Stimulated activated CD4-positive, alpha-beta T cell treated with anti-CD3 and anti-CD28 coated beads, TNF-alpha, amount 100 ng/mL, for 48 hours (primary cell): ENCODE measurements around the gene ZNF182.
A peak's percentile ranks its signal among the peaks of the same experiment; 100 is the strongest.
"Not testable (repeated sequence)": the region's sequence is repeated elsewhere in the genome, so short reads cannot be mapped to it uniquely, and the experiment has no call there.

Experiments used
- DNase-seq, 3 donors: peaks; one replicate each; pipeline ENCODE4 v3.0.0-alpha.2; 2020; ENCODE audit warnings: low read depth in 3 of 3

ZNF182 gene

DNA sequence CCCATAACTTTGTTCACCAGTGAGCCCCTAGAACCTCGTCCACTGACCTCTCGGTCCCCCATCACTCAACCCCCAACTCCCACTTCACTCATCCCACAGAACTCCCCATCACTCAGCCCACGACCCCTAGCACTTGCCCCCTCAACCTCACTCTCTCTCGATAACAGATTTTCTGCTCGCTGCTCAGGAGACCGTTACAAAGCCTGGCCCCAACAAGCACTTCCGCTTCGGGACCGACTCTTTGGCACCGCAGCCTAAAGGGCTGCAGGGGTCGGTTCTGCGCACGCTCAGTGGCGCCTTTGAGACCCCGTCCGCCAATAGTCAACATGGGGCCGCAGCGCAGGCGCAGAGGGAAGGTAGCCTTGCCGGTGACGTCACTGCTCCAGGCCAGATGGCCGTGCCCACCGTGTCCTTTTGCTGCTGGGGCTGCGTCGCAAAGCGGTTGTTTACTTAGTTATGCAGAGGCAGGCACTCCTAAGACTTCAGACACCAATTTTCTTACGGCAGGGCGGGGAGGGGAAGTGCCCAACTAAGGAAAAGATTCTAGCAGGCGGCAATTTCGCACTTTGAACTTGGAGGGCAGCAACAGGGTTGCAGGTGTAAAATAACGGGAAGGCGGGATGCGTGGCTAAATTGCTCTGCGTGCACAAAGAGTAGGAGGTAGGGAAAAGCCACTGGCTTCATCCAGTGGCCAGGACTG, at the start of gene ZNF182:
Gene ZNF182 (minus strand): TSS at position 232 of the 700 bp plus-strand sequence. CDS start 1,380 bp downstream, outside the sequence.
- DNase-seq: peak; percentile 75 to 85 (median 81)

DNA sequence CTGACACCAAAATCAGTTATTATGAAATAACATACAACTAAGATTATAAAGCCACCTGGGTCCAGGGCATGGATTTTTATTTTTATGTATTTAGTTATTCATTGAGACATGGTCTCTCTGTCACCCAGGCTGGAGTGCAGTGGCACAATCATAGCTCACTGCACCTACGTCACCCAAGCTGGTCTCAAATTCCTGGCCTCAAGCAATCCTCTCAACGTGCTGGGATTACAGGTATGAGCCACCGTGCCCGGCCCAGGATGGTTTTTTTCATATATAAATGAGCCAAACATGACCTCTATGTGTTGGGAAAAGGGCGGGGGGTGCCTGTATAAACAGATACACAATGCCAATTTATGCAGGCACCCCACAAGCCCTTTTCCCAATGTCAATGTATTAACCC, 43.1 kb upstream of the ZNF182 start:
- no peak for DNase-seq

DNA sequence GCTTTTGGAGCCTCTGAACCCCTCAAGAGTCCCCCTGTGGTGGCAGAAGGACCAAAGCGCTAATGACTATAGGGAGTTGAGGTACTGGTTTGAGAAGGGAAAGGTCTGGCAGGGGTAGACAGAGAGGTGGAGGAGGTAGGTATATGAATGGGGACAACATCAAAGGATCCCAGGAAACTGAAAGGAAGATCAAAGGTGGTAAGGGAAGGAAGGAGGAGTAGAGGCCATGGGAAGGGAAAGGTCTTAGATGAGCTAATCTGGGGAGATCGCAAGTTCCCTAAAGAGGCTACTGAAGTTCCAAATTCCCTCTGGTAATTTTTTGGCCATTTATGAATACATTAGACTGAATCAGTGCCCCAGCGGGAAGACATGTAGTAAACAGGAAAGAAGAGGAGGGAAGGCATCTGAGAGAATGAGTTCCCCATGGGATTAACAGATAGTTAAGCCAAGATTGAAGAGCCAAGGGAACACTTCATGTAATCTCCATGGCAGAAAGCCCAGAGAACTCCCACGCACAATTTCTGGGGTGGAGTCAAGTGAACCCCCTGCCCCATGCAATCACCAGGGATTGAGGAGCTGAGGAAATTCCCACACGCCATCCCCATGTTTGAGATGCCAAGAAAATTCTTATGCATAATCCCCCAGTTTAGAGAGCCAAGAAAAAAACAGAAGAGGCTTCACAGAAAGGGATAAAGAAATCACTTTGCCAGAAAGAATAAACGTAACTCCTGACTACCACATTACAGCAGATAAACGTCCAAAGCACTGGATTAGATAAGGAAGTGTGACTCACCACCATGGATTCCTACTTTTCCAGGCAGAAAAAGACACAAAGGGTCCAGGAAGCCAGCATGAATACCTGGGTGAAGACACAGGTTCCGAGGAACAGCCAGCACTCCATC, 41.9 kb upstream of the ZNF182 start:
- no peak for DNase-seq

DNA sequence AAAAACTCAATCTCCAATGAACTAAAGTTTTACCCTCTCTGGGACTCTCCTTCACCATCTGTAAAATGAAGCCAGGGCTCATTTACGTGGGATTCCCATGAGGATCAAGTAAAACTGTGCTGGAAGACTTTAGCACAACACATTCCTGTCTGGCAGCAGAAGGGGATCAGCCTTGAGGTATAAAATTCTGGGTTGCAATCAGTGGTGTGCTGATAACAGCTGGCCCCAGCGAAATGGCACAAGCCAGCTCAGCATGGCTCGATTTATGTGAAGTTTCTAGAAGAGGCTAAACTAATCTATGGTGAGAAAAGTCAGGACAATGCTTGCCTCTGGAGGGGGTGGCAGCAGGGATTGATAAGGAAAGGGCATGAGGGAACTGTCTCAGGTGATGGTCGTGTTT, 39.3 kb upstream of the ZNF182 start:
- DNase-seq: no peak

DNA sequence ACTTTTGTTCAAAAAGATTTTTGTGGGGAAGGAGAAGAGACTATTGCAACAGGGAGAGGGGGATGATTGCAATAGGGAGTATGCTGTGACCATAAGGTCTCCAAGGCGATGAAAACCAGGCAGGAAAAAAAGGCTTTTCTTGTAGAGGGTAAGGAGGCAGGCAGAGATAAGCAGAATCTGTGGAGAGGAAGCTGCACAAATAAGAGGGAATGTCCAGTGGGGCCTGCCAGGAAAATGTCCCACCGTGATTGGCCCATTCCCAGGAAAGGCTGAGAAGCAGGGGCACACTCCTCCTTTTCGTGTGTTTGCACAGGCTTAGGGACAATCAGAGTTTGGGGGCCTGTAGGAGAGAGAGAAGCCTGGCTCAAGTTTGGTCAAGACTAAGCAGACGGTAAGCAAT, 32.1 kb upstream of the ZNF182 start:
- DNase-seq: no peak

DNA sequence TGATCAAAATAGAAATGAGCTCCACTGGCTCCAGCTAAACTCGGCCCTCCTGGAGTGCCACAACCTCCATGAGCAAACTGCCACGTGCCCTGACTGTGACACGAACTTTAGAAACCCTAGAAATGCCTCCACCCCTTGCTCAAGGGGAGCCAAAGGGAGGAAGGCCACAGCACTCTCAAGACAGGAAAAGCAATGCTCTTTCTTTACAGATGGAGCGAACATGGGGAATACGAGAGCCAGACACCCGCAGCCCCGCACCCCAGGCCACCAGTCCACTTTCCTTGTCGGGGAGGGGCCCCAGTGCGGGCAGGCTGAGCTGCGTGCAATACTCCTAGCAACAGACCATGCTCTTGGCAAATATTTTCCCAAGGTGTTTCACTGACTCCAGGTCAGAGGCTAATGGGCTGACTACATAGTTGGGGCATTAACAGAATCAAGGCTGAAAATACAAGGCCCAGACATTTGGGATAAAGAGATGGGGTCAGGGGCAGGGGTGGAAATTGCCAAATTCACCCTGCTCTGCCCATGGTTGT, 26.9 kb upstream of the ZNF182 start:
- not testable (repeated sequence) for DNase-seq

DNA sequence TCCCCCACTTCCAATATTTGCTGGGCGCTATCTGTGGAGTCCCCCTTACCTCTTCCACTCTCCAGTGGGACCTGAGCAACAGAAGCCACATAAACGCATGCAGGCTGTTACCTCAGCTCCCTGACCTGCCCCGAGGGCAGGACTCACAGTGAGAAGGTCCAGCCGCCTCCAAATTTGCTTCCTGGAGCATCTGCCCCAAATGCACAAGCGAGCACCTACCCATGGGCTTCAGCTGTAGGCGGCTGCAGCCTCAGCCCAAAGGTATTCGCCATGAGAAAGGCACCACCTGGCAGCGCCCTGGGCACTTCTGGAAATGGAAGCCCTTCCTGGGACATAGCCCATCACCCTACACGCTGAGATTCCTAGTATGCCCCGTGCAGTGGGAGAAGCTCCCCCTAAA, 26.4 kb upstream of the ZNF182 start:
- no peak for DNase-seq

DNA sequence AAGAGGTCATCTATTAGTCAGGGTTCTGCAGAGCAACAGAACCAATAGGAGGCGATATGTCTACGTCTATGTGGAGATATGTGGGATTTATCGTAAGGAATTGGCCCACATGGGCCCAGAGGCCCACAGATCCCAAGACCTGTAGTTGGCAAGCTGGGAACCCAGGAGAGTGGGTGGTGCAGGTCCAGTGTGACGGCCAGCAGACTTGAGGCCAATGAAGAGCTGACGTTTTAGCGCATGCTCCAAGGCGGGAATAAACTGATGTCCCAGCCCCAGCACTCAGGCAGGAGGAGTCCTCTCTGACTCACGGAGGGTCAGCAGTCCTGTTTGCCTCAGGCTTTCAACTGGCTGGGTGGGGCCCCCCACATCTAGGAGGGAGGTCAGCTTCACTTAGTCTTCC, 24.3 kb upstream of the ZNF182 start:
- no peak for DNase-seq

DNA sequence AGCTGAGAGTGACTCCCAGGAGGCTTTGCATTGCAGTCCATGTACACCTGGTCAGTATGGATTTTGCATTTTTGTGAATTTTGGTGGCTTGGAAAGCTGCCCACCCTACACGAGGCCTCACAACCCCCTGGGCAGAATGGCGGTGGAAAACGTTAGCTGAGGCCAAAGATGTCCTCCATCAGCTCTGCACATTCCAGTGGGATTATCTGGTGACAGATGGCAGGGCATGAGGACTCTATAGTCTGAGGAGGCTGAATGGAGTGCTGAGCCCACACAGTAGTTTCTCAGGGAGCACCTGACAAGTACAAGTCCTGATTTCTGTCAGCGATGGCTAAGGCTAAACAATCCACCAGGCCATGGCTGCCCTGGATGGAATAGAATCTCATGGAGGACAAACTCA, 23.8 kb upstream of the ZNF182 start:
- not testable (repeated sequence) for DNase-seq

DNA sequence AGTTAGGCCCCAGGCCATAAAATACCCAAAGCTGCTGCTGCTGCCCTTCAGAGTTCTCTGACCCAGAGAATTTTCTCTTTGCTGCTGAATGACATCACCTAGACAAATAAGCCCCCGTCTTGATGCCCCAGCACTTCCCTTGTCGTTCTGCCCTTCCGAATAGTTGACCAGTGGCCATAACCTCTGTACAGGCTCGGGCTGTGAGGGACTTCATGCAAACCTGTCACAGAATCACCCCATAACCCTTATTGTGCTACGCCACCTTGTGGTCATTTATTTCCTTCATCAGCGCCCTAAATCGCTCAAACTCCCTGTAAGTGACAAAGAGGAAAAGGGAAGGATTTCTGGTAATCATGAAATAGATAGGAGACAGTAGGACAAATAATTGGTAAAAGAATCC, 21.8 kb upstream of the ZNF182 start:
- DNase-seq: peak in 1 of 3 donors; percentile 4

DNA sequence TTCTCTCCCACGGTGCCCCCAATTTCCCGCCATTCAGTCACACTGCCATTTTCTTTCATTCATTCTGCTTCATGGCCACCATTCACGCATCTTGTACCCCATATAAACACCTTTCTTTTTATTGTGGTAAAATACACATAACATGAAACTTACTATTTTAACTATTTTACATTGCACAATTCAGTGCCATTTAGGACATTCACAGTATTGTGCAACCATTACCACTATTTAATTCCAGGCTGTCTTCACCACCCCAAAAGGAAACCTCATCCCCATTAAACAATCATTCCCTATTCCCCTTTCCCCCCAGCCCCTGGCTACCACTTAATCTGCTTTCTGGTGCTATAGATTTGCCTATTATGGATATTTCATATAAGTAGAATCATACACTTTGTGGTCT, 18.9 kb upstream of the ZNF182 start:
- DNase-seq: no peak

DNA sequence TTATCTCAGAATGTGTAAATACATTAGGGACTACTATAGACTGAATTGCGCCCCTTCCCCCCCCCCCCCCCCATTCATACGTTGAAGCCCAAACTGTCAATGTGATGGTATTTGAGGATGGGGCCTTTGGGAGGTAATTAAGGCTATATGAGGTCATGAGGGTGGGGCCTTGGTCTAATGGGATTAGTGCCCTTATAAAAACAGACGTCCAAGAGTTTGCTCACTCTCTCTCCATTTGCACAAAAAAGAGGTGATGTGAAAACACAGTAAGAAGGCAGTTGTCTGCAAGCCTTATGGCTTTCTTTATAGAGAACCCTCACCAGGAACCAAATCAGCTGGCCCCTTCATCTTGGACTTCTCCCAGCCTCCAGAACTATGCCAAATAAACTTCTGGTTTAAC, 18.3 kb upstream of the ZNF182 start:
- no peak for DNase-seq

DNA sequence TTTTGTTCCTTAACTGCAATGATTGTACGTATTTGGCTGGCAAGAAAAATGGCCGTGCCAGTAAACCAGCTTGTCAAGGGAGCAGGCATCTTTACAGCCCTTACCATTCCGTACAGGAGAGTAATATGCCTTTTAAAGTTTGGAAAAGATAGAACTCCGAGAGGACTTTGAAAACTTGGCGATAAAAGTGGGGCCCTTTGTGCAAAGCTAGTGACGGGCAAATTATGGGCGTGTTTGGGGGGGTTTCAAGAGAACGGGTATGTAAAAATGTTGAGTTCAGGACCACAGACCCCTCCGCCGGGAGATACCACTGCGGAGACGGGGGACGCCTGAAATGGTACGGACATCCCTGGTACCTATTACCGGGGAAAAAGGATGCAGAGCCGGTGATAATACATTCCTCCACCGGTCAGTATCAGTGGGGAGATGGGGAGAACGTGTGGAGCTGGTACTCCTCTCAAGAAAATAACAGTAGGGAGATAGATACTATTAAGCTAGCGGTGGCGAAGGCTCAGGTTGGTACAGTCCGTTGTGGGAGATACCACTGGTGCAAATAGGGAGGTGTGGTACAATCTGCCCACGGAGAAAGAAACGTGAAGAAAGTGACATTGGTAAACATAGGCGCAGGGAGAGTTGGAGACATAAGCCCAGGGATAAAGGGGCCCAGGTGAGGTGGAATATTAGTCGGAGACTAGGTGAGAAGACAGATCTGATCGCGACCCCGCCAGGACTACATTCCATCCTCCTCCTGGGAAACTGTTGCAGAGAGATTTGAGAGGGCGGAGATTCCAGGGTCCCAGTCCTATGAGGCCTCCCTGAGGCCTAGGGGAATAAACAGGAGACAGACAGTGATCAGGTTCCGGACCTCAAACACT, 17.5 kb upstream of the ZNF182 start:
- DNase-seq: peak; percentile 50 to 67 (median 52)

DNA sequence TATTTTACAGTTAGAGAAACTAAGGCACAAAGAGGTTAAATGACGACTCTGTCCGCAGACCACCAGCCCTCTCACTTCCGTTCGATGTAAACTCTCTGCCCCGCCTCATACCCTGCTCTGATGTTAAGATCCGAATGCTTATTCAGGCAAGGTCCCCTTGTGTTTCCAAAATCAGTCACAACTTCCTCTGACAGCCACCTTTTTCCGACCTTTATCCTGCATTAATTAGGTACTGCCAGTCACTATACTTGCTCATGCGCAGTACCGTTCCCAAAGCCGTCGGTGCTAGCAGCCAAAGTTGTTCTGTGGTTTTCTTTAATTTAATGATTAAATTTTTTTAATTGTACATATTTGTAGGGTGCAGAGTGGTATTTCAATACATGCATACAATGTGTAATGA, 16.7 kb upstream of the ZNF182 start:
- peak in 1 of 3 donors; percentile 17 for DNase-seq

DNA sequence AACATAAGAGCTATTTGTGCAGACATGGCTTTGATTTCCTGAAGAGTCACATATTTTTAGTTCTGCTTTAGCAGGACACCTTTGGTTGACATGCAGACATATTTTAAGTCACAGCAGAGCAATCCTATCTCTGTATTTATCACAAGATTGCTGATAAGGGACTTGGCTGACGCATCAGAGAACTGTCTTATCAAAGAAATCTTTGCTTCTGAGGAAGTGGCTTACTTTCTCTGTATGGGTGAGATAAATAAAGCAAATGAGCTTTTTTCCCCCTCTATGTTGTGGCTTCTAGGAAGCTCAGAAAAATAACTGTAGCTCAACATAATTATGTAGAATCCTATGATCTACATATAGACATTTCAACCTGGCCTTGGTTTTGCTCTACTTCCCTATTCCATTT, 16.1 kb upstream of the ZNF182 start:
- not testable (repeated sequence) for DNase-seq

DNA sequence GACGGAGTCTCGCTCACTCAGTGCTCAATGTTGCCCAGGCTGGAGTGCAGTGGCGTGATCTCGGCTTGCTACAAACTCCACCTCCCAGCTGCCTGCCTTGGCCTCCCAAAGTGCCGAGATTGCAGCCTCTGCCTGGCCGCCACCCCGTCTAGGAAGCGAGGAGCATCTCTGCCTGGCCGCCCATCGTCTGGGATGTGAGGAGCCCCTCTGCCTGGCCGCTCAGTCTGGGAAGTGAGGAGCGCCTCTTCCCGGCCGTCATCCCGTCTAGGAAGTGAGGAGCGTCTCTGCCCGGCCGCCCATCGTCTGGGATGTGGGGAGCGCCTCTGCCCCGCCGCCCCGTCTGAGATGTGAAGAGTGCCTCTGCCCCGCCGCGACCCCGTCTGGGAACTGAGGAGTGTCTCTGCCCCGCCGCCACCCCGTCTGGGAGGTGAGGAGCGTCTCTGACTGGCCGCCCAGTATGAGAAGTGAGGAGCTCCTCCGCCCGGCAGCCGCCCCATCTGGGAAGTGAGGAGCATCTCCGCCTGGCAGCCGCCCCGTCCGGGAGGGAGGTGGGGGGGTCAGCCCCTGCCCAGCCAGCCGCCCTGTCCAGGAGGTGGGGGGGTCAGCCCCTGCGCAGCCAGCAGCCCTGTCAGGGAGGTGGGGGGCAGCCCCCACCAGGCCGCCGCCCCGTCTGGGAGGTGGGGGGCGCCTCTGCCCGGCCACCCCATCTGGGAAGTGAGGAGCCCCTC, 13.0 kb upstream of the ZNF182 start:
- DNase-seq: not testable (repeated sequence)

DNA sequence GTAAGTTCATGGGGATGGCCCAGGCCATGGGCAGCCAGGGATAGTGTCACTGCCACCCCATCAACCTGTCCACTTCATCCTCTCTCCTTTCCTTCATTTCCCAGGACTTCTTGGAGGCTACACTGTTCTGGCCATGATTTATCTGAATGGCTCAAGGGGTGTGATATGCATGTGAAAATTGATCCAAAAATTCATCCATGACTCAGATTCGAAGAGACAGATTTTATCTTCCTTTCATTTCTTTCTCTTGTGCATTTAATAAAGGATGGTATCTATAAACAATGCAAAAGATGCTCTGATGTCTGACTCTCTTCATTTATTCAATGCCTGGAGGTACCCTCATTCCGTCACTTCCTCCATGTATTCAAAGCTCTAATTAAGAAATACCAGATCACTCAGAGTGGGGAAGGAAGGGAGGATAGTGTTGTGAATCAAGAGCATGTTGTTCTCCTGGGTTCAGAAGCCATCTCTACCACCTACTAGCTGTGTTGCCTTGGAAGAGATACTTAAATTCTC, 5.7 kb upstream of the ZNF182 start:
- DNase-seq: not testable (repeated sequence)

DNA sequence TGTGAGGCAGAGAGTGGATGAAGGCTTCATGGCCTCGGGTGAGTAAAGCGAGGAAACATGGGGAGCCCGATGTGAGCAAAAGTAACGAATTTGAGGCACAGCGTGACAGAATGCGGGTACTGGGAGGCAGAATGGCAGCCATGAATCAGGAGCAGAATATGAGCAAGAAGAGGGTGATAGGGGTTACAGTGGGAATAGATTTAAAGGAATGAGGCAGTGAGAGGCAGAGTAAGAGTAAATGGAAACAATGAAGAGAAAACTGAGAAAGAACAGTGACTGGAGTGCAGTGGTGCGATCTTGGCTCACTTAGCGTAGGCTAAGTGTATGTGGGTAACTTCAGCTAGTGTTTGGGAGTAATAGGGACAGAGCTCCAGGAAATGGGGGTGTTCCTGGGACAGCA, 2.9 kb upstream of the ZNF182 start, which contains the start of gene SPACA5:
Gene SPACA5 (plus strand): TSS at position 301 of the 400 bp plus-strand sequence. CDS start 815 bp downstream, outside the sequence.
- DNase-seq: not testable (repeated sequence)

DNA sequence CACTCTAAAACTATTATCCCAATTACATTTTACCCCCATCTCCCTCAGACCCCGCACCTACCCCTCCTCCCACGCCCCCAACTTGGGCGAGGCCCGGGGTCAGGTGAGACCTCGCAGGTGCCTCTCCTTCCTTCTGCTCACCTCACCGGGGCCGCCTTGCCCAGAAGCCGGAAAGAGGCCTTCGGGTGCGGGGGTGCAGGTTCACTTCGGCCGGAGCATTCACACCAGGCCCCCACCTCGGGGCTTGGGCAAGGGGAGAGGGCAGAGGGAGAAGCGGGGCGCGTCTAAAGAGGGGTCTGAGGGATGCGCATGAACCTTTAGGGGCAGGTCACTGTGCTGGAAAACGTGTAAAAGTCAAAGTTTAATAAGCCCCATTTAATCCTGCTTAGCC, 427 bp downstream of the ZNF182 start:
- DNase-seq: no peak

DNA sequence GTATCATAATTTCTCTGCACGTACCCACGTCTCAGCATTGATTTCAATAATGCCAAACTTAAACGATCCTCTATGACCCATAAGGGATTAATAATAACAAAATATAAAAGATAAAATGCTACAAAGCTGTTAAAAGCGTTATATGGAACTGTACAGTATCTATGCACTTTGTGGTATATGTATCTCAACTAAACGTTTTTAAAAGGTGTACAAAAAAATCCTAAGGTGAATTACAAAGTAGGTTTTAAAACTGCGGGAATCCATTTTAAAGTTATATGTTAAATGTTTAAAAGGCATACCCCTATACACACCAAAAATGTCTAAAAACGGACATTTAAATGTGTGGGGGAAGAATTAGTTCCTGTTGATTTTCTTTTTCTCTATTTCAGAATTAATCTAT, 860 bp downstream of the ZNF182 start:
- DNase-seq: no peak

DNA sequence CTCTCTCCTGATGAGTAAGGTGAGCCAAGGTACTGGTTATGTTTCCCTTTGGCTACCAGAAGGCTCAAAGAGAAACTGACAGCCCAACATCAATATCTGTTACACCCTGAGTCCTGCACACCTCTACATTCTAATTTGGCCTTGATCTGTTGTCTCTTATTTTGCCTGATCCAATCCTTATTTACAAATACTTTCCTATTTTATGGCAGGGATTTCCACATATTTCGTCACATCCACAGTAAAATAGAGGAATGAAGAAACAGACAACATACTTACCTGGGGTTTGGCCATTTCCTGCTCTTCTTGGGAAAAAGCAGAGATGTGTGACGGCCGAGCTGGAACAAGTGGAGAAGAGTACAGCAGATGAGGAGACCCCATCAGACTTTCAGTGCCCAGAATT, 1.5 kb downstream of the ZNF182 start:
- DNase-seq: no peak
